H1 (cell line): ENCODE measurements around the gene WDR6. TPM values are rescaled to one million over a fixed set of nuclear protein-coding genes. Genes with fewer than 3 reads are reported as not detected.
A peak's percentile ranks its signal among the peaks of the same experiment; 100 is the strongest.

ENCODE experiments used
- CTCF ChIA-PET: fragments of 300-600 bp; sonication (Branson Sonifier 250); formaldehyde crosslinking; loops from one replicate; lab custom pipeline; 2021; ENCODE audit not compliant: partially characterized antibody; lab: Charles Lee
- POLR2A ChIA-PET: fragments of 300-600 bp; sonication (Branson Sonifier 250); formaldehyde crosslinking; loops from one replicate; lab custom pipeline; 2021; ENCODE audit warnings: inconsistent platforms; ENCODE audit not compliant: partially characterized antibody; lab: Charles Lee
- DNase-seq, 2 experiments: peaks; one replicate each; pipeline versions ENCODE4 v3.0.0 to v3.0.0-alpha.2; 2010 to 2022; ENCODE audit warnings: low spot score in 2 of 2, low read depth in 1 of 2, mixed read lengths in 1 of 2
- FAIRE-seq: peaks from 2 replicates; lab custom pipeline; 2011; peaks lifted over from hg19 to GRCh38; lab: Jason Lieb, UNC
- H2AFZ ChIP-seq: 2 replicates; pipeline ENCODE4 v1.8.1; 2012; ENCODE audit warnings: low read length, inconsistent platforms
- H2AK5ac ChIP-seq: 2 replicates; pipeline ENCODE4 v1.6.1; 2013; ENCODE audit warnings: low read depth, low read length
- H2BK120ac ChIP-seq: replicated peaks from 2 replicates; pipeline ENCODE3; 2013; ENCODE audit warnings: low read depth, low read length, inconsistent platforms
- H2BK12ac ChIP-seq: 2 replicates; pipeline ENCODE4 v1.6.1; 2013; ENCODE audit warnings: low read depth, low read length
- H2BK15ac ChIP-seq: 2 replicates; pipeline ENCODE4 v1.6.1; 2013; ENCODE audit warnings: low read length
- H2BK20ac ChIP-seq: 2 replicates; pipeline ENCODE4 v1.6.1; 2013; ENCODE audit warnings: low read length
- H2BK5ac ChIP-seq: 2 replicates; pipeline ENCODE4 v1.6.1; 2013; ENCODE audit warnings: low read depth, low read length
- H3K14ac ChIP-seq: 2 replicates; pipeline ENCODE4 v1.6.1; 2013; ENCODE audit warnings: inconsistent platforms; ENCODE audit not compliant: insufficient read length
- H3K18ac ChIP-seq: 2 replicates; pipeline ENCODE4 v1.6.1; 2013; ENCODE audit warnings: low read length; ENCODE audit errors: extremely low read depth
- H3K23ac ChIP-seq: 2 replicates; pipeline ENCODE4 v1.6.1; 2013; ENCODE audit warnings: inconsistent platforms; ENCODE audit not compliant: insufficient read length
- H3K23me2 ChIP-seq: 2 replicates; pipeline ENCODE4 v1.6.1; 2013; ENCODE audit warnings: low read depth, low read length
- H3K27ac ChIP-seq: 2 replicates; pipeline ENCODE4 v1.6.1; 2011; ENCODE audit warnings: low read depth, low read length, inconsistent platforms
- H3K27me3 ChIP-seq, 4 experiments: replicated peaks in 1 of 4; 1 replicate in 1 of 4; 2 replicates in 3 of 4; pipeline versions ENCODE4 v1.6.1 to v1.8.1; 2011 to 2013; ENCODE audit warnings: low read length in 3 of 4, mild to moderate bottlenecking in 3 of 4, inconsistent platforms in 2 of 4, mixed read lengths in 2 of 4, moderate library complexity in 1 of 4; ENCODE audit not compliant: control insufficient read depth in 3 of 4, insufficient read depth in 3 of 4; ENCODE audit errors: extremely low read depth in 1 of 4
- H3K36me3 ChIP-seq, 4 experiments: 2 replicates each; pipeline versions ENCODE4 v1.6.1 to v1.8.1; 2011 to 2013; ENCODE audit warnings: mild to moderate bottlenecking in 4 of 4, low read length in 3 of 4, moderate library complexity in 2 of 4, control low read depth in 1 of 4, inconsistent platforms in 1 of 4; ENCODE audit not compliant: insufficient read depth in 4 of 4, control insufficient read depth in 2 of 4
- H3K4ac ChIP-seq: replicated peaks from 2 replicates; pipeline ENCODE3; 2013; ENCODE audit warnings: low read length, low read depth, mixed read lengths, inconsistent platforms; ENCODE audit not compliant: insufficient read length
- H3K4me1 ChIP-seq, 4 experiments: replicated peaks in 1 of 4; 1 replicate in 1 of 4; 2 replicates in 3 of 4; pipeline versions ENCODE4 v1.6.1 to v1.8.1; 2011 to 2013; ENCODE audit warnings: low read length in 3 of 4, inconsistent platforms in 2 of 4, mixed read lengths in 1 of 4; ENCODE audit not compliant: insufficient read depth in 4 of 4, control insufficient read depth in 3 of 4
- H3K4me2 ChIP-seq, 2 experiments: 2 replicates each; pipeline versions ENCODE4 v1.6.1 to v1.8.1; 2011 to 2013; ENCODE audit warnings: low read depth in 2 of 2, low read length in 2 of 2, control low read depth in 1 of 2, inconsistent platforms in 1 of 2, mild to moderate bottlenecking in 1 of 2; ENCODE audit not compliant: insufficient read depth in 1 of 2
- H3K4me3 ChIP-seq, 4 experiments: fragments of 200-600, 300-600 bp in 1 of 4; sonication (generic), shearing (Covaris generic), sonication (Bioruptor Twin) in 1 of 4; 2 replicates each; pipeline versions ENCODE4 v1.5.1 to v1.8.1; 2011 to 2016; ENCODE audit warnings: low read length in 4 of 4, low read depth in 3 of 4, control low read depth in 2 of 4, inconsistent platforms in 2 of 4, mild to moderate bottlenecking in 2 of 4, mixed read lengths in 1 of 4, moderate library complexity in 1 of 4; ENCODE audit not compliant: insufficient read depth in 2 of 4; ENCODE audit errors: extremely low read depth in 1 of 4
- H3K56ac ChIP-seq: replicated peaks from 2 replicates; pipeline ENCODE3; 2013; ENCODE audit warnings: low read depth, mild to moderate bottlenecking, mixed read lengths, low read length, inconsistent platforms; ENCODE audit not compliant: insufficient read length
- H3K79me1 ChIP-seq: 2 replicates; pipeline ENCODE4 v1.6.1; 2013; ENCODE audit warnings: low read depth, low read length, control low read depth
- H3K79me2 ChIP-seq, 2 experiments: 2 replicates each; pipeline versions ENCODE4 v1.6.1 to v1.8.1; 2012 to 2013; ENCODE audit warnings: low read length in 2 of 2, mild to moderate bottlenecking in 2 of 2, inconsistent platforms in 1 of 2; ENCODE audit not compliant: insufficient read depth in 2 of 2, control insufficient read depth in 1 of 2
- H3K9ac ChIP-seq, 4 experiments: replicated peaks in 1 of 4; 1 replicate in 1 of 4; 2 replicates in 3 of 4; pipeline versions ENCODE4 v1.6.1 to v1.8.1; 2011 to 2013; ENCODE audit warnings: low read depth in 3 of 4, low read length in 3 of 4, control low read depth in 2 of 4, mild to moderate bottlenecking in 2 of 4, moderate library complexity in 2 of 4, inconsistent platforms in 1 of 4; ENCODE audit errors: extremely low read depth in 1 of 4
- H3K9me3 ChIP-seq, 2 experiments: 2 replicates each; pipeline versions ENCODE4 v1.6.1 to v1.8.1; 2012 to 2013; ENCODE audit warnings: mild to moderate bottlenecking in 2 of 2, moderate library complexity in 2 of 2, control low read depth in 1 of 2, inconsistent platforms in 1 of 2, low read depth in 1 of 2, low read length in 1 of 2, mixed read lengths in 1 of 2; ENCODE audit not compliant: insufficient read depth in 2 of 2
- H4K20me1 ChIP-seq, 2 experiments: replicated peaks in 1 of 2; 2 replicates each; pipeline versions ENCODE3 to v1.8.1; 2011 to 2013; ENCODE audit warnings: inconsistent platforms in 2 of 2, low read length in 2 of 2, mild to moderate bottlenecking in 1 of 2; ENCODE audit not compliant: insufficient read depth in 2 of 2, control insufficient read depth in 1 of 2
- H4K5ac ChIP-seq: 2 replicates; pipeline ENCODE4 v1.6.1; 2013; ENCODE audit warnings: low read length, low read depth, mixed read lengths, inconsistent platforms; ENCODE audit not compliant: insufficient read length
- H4K8ac ChIP-seq: 2 replicates; pipeline ENCODE4 v1.8.0; 2013; ENCODE audit warnings: mild to moderate bottlenecking, moderate library complexity, low read length, inconsistent platforms; ENCODE audit not compliant: insufficient read depth; ENCODE audit errors: extremely low read depth
- H4K91ac ChIP-seq: replicated peaks from 2 replicates; pipeline ENCODE3; 2013; ENCODE audit warnings: low read length, mixed read lengths, inconsistent platforms; ENCODE audit not compliant: insufficient read length
- ASH2L ChIP-seq: fragments of 200-600, 300-600 bp; sonication (generic); IDR thresholded peaks from one replicate; pipeline ENCODE4 v1.7.1; 2017; ENCODE audit warnings: low read length
- BRCA1 ChIP-seq: IDR thresholded peaks from 2 replicates; pipeline ENCODE4 v1.6.1; 2012; ENCODE audit warnings: low read depth, low read length, improper control_type of control experiment
- CHD2 ChIP-seq: IDR thresholded peaks from 2 replicates; pipeline ENCODE4 v1.6.1; 2012; ENCODE audit warnings: low read length, improper control_type of control experiment
- EGR1 ChIP-seq: IDR thresholded peaks from 2 replicates; pipeline ENCODE4 v1.6.1; 2011; ENCODE audit warnings: low read depth, low read length, borderline replicate concordance
- GTF2F1 ChIP-seq: IDR thresholded peaks from 2 replicates; pipeline ENCODE4 v1.6.1; 2012; ENCODE audit warnings: low read depth, low read length, improper control_type of control experiment, borderline replicate concordance
- HDAC2 ChIP-seq, 2 experiments: fragments of 300-600 bp in 1 of 2; sonication (generic) in 1 of 2; IDR thresholded peaks; 2 replicates each; pipeline ENCODE4 v1.6.1; 2011 to 2012; ENCODE audit warnings: low read depth in 2 of 2, low read length in 2 of 2, mild to moderate bottlenecking in 2 of 2, moderate library complexity in 2 of 2, borderline replicate concordance in 1 of 2, inconsistent platforms in 1 of 2
- MAFK ChIP-seq: IDR thresholded peaks from 2 replicates; pipeline ENCODE4 v1.6.1; 2012; ENCODE audit warnings: low read depth, mild to moderate bottlenecking, improper control_type of control experiment, low read length
- SRF ChIP-seq: IDR thresholded peaks from 2 replicates; pipeline ENCODE4 v1.6.1; 2011; ENCODE audit warnings: mild to moderate bottlenecking, low read depth, low read length, moderate library complexity
- TAF1 ChIP-seq: IDR thresholded peaks from 2 replicates; pipeline ENCODE4 v1.6.1; 2011; ENCODE audit warnings: mild to moderate bottlenecking, low read depth, low read length
- TEAD4 ChIP-seq: IDR thresholded peaks from 2 replicates; pipeline ENCODE4 v1.6.1; 2012; ENCODE audit warnings: low read depth, low read length, inconsistent platforms, mixed read lengths
- WGBS, 2 experiments: shearing (Covaris generic) in 1 of 2; methylation state at CpG; one replicate each; pipeline versions ENCODE4 v1.1.6 to v1.1.7; 2013 to 2015; ENCODE audit warnings: low lambda C conversion rate in 2 of 2, mixed read lengths in 2 of 2, inconsistent platforms in 1 of 2, low coverage in 1 of 2, missing lambda C conversion rate in 1 of 2; ENCODE audit not compliant: insufficient replicate concordance in 2 of 2, insufficient coverage in 1 of 2, insufficient read length in 1 of 2; ENCODE audit errors: extremely low coverage in 1 of 2, missing lambda C conversion rate in 1 of 2; 5-methylcytosine and 5-hydroxymethylcytosine counted together
- polyA plus RNA-seq, 7 experiments: library from polyadenylated mRNA; depleted of rRNA in 3 of 7; stranded (reverse) in 5 of 7; unstranded in 2 of 7; fragments of >200 nt in 5 of 7; fragments of 200-250 nt in 2 of 7; gene quantifications; 1 replicate in 5 of 7; 2 replicates in 1 of 7; 4 replicates in 1 of 7; pipeline versions ENCODE4 v1.2.1 to v1.2.3, GENCODE V29; 2011 to 2013; ENCODE audit warnings: missing spikeins in 2 of 7, mixed read lengths in 2 of 7
- total RNA-seq: library from RNA; stranded (reverse); fragmentation: NEBNext Ultra II Directional; extraction: Animal tissue kit (Norgen Biotek cat#: 25700); gene quantifications from 2 replicates; pipeline ENCODE4 v1.2.1, GENCODE V29; 2021
- TF ChIP-seq, protein P1 (sequence below): IDR thresholded peaks from 2 replicates; pipeline ENCODE4 v1.6.1; 2012; ENCODE audit warnings: inconsistent platforms

WDR6 gene
- total and polyA plus RNA-seq, 2 of the 8 experiments (the other 6 are each of a cell fraction or from before 2014, with no cell fraction given), result 180 to 257 TPM

- peak within 1 kb of the TSS; percentile 90 for H3K18ac ChIP-seq
- peak within 1 kb of the TSS; percentile 90 for H4K5ac ChIP-seq
- H2BK5ac ChIP-seq, result peak within 1 kb of the TSS; percentile 98
- DNase-seq (peak; percentile 82 to 98), FAIRE-seq (no peak)
- H3K27ac ChIP-seq, result peak within 1 kb of the TSS; percentile 91
- no peak within 1 kb of the TSS; the same call in 1 of the 2 replicates for H2AFZ ChIP-seq
- H3K4me3 ChIP-seq, result peak within 1 kb of the TSS; percentile 84 to 97 (median 95)
- peaks cover 32 to 41% (median 35%) of the 10 kb centered on the region in 4 experiments for H3K36me3 ChIP-seq
- peaks cover 32% of the 10 kb centered on the region for H3K23me2 ChIP-seq
- H2BK15ac ChIP-seq, result no peak within 1 kb of the TSS
- H2AK5ac ChIP-seq, result peak within 1 kb of the TSS; percentile 11; the same call in 1 of the 2 replicates
- H3K56ac ChIP-seq, result peak within 1 kb of the TSS; percentile 88
- POLR2A ChIA-PET, result interaction anchor here (0.7 to 38.8 kb wide), 20 partner anchors 9 to 390 kb away, joined by 3 to 1518 read pairs (median 6); partner anchors contain the start of genes DALRD3, IMPDH2, IP6K2 and KLHDC8B
- no peak within 1 kb of the TSS for H3K14ac ChIP-seq
- H3K4me1 ChIP-seq, result peaks cover 0 to 21% (median 13%) of the 10 kb centered on the region in 4 experiments; a peak in 6 of 7 replicates
- CTCF ChIA-PET, result interaction anchor here (0.6 to 24.3 kb wide), 18 partner anchors 9 to 357 kb away, joined by 3 to 467 read pairs (median 4); partner anchors contain the start of genes P4HTM, QRICH1, USP19 and WDR6
- H3K23ac ChIP-seq, result no peak within 1 kb of the TSS
- no peaks in the 10 kb centered on the region; a peak in 1 of 7 replicates for H3K27me3 ChIP-seq
- H3K79me2 ChIP-seq, result peaks cover 0 to 16% of the 10 kb centered on the region in 2 experiments; a peak in 1 of 4 replicates
- peak within 1 kb of the TSS; percentile 62 for H3K4ac ChIP-seq
- 3% methylated on average over 65 of the region's 83 CpGs; no CpG with 5 or more reads in 1 of the 2 experiments for WGBS, 2 experiments
- H3K4me2 ChIP-seq, result peak within 1 kb of the TSS; percentile 96 to 98
- H4K8ac ChIP-seq, result peak within 1 kb of the TSS; percentile 99
- H2BK120ac ChIP-seq, result no peak within 1 kb of the TSS
- H2BK12ac ChIP-seq, result 0 out of 2 replicates have a peak within 1 kb of the TSS, but pooled peaks have one; percentile 75
- H4K91ac ChIP-seq, result peak within 1 kb of the TSS; percentile 29
- H3K79me1 ChIP-seq, result peaks cover 5% of the 10 kb centered on the region
- H4K20me1 ChIP-seq, result peaks cover 11 to 15% of the 10 kb centered on the region in 2 experiments
- H3K9me3 ChIP-seq, result no peaks in the 10 kb centered on the region
- peak within 1 kb of the TSS; percentile 94 to 96 (median 96) for H3K9ac ChIP-seq
- H2BK20ac ChIP-seq, result no peak within 1 kb of the TSS
- TF ChIP-seq ASH2L, result peak; percentile 52
- peak; percentile 17; the same call in 1 of the 2 replicates for TF ChIP-seq GTF2F1
- no peak for TF ChIP-seq TEAD4
- TF ChIP-seq MAFK, result no peak
- peak; percentile 75; the same call in 1 of the 2 replicates for TF ChIP-seq EGR1
- no peak; a peak in 1 of 4 replicates for TF ChIP-seq HDAC2 (IDR thresholded peaks at IDR 0.05; ENCODE audit: borderline replicate concordance in 1 of 2, low read depth in 2 of 2, low read length in 2 of 2)
- TF ChIP-seq TAF1, result peak; percentile 92
- TF ChIP-seq BRCA1, result no peak
- TF ChIP-seq CHD2, result peak; percentile 69
- no peak for TF ChIP-seq SRF
- TF ChIP-seq, protein P1, sequence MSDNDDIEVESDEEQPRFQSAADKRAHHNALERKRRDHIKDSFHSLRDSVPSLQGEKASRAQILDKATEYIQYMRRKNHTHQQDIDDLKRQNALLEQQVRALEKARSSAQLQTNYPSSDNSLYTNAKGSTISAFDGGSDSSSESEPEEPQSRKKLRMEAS, result peak; percentile 80
These were observed 14.9 kb downstream of the WDR6 start, which contains the start of gene NDUFAF3 for GRCh38 chr3:49021813-49022687. TSS of gene NDUFAF3 (plus strand) at chr3:49022121. CDS start at chr3:49022145, 24 bp downstream.
